KBM-7 (cell line): ENCODE data around the gene MGAT5B.
"Not testable (repeated sequence)": the region's sequence is repeated elsewhere in the genome, so short reads cannot be mapped to it uniquely, and the experiment has no call there.

Experiments
- DNase-seq: peaks from one replicate; pipeline ENCODE4 v3.0.0-alpha.2; 2015
- in situ Hi-C: fragments of 300-500 bp; cut with MboI; formaldehyde crosslinking; loops from 2 replicates; pipeline ENCODE4 v1.14.3; 2020; ENCODE audit warnings: low sequenced_read_pairs, low pct_unique_long_range_greater_than_20kb, mixed read lengths

MGAT5B gene

GRCh38 chr17:76845541-76846017 is 22.6 kb upstream of the MGAT5B start:
- DNase-seq, result no peak
- in situ Hi-C loops, result no loop called here

- in situ Hi-C loops, result no loop called here
- no peak for DNase-seq
Measured at GRCh38 chr17:76847031-76847430, 21.2 kb upstream of the MGAT5B start.

- in situ Hi-C loops, result no loop called here
- DNase-seq, result no peak
Measured at GRCh38 chr17:76848670-76849069, 19.5 kb upstream of the MGAT5B start.

DNA sequence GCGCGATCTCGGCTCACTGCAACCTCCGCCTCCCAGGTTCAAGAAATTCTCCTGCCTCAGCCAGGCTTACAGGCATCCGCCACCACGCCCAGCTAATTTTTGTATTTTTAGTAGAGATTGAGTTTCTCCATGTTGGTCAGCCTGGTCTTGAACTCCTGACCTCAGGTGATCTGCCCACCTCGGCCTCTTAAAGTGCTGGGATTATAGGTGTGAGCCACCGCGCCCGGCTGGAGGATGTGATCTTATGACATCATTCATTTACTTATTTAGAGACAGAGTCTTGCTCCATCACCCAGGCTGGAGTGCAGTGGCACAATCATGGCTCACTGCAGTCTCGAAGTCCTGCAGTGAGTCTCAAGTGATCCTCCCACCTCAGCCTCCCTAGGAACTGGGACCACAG is 19.0 kb upstream of the MGAT5B start:
- in situ Hi-C loops, DNase-seq: not testable (repeated sequence)

GRCh38 chr17:76852843-76853242 is 15.4 kb upstream of the MGAT5B start:
- in situ Hi-C loops, result loop anchor here (25.0 kb wide), 1 partner anchor 409 kb away; no protein-coding TSS in a partner anchor
- no peak for DNase-seq

DNA sequence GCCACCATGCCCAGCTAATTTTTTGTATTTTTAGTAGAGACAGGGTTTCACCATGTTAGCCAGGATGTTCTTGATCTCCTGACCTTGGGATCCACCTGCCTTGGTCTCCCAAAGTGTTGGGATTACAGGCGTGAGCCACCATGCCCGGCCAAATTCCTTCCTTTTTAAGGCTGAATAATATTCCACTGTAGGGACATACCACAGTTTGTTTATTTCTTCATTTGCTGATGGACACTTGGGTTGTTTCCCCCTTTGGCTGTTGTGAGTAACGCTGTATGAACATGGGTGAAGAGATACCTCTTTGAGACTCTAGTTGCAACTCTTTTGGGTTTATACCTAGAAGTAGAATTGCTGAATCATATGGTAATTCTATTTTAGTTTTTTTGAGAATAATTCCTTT is 13.1 kb upstream of the MGAT5B start:
- DNase-seq, result no peak
- in situ Hi-C loops, result loop anchor here (25.0 kb wide), 1 partner anchor 407 kb away; no protein-coding TSS in a partner anchor

- in situ Hi-C loops, result loop anchor here (25.0 kb wide), 1 partner anchor 400 kb away; no protein-coding TSS in a partner anchor
- no peak for DNase-seq
Measured at GRCh38 chr17:76862079-76862478, 6.1 kb upstream of the MGAT5B start.

DNA sequence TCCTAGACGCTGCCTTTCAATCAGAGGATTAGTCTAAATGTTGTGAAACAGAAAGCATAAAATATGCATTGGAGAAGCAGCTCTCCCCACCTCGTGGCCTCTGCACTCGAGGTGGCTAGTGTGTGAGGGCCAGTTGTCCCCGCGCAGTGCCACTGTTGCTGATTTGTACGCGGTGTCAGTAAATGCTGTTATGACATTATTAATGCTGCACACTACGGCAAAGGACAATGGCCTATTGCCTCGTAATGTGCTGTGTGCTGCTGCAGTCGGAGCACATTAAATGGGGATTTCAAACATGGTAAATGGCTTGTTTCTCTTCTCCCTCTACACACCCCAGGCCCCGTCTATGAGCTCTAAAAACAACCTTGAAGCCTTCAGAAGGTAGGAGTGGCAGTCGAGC is 5.7 kb upstream of the MGAT5B start:
- in situ Hi-C loops, result loop anchor here (25.0 kb wide), 1 partner anchor 400 kb away; no protein-coding TSS in a partner anchor
- DNase-seq, result no peak

- no peak for DNase-seq
- in situ Hi-C loops, result loop anchor here (25.0 kb wide), 1 partner anchor 398 kb away; no protein-coding TSS in a partner anchor
Measured at GRCh38 chr17:76864024-76864423, 4.2 kb upstream of the MGAT5B start.

DNA sequence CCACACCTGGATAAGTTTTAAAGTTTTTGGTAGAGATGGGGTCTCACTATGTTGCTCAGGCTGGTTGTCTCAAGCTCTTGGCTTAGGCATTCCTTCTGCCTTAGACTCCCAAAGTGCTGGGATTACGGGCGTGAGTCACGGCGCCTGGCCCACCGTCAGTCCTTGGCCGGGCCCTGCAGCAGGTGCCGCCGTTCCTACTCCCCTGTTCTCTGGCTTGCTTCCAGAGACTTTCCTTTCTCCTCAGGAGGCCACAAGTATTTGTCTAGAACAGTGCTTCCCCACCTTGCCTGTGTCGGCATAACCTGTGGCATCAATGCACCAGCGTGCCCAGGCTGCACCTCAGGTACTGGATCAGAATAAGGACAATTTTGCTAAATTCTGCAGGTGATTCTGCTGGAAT is 3.0 kb upstream of the MGAT5B start:
- no peak for DNase-seq
- in situ Hi-C loops, result loop anchor here (25.0 kb wide), 1 partner anchor 397 kb away; no protein-coding TSS in a partner anchor

GRCh38 chr17:76866203-76866602 is 2.0 kb upstream of the MGAT5B start:
- DNase-seq, result no peak
- in situ Hi-C loops, result loop anchor here (25.0 kb wide), 1 partner anchor 396 kb away; no protein-coding TSS in a partner anchor

- in situ Hi-C loops, result loop anchor here (25.0 kb wide), 1 partner anchor 395 kb away; no protein-coding TSS in a partner anchor
- no peak for DNase-seq
Measured at GRCh38 chr17:76866774-76867577, 1.2 kb upstream of the MGAT5B start.

GRCh38 chr17:76867578-76868175 is 527 bp upstream of the MGAT5B start:
- DNase-seq, result no peak
- in situ Hi-C loops, result loop anchor here (25.0 kb wide), 1 partner anchor 395 kb away; no protein-coding TSS in a partner anchor

GRCh38 chr17:76868669-76869495 is 678 bp downstream of the MGAT5B start:
- DNase-seq, result no peak
- in situ Hi-C loops, result loop anchor here (25.0 kb wide), 1 partner anchor 393 kb away; no protein-coding TSS in a partner anchor

GRCh38 chr17:76869496-76870376 is 1.5 kb downstream of the MGAT5B start:
- DNase-seq, result no peak
- in situ Hi-C loops, result loop anchor here (25.0 kb wide), 1 partner anchor 393 kb away; no protein-coding TSS in a partner anchor

GRCh38 chr17:76870377-76870714 is 2.1 kb downstream of the MGAT5B start:
- in situ Hi-C loops, result loop anchor here (25.0 kb wide), 1 partner anchor 392 kb away; no protein-coding TSS in a partner anchor
- DNase-seq, result no peak

- in situ Hi-C loops, result loop anchor here (25.0 kb wide), 1 partner anchor 391 kb away; no protein-coding TSS in a partner anchor
- no peak for DNase-seq
Measured at GRCh38 chr17:76871668-76872067, 3.5 kb downstream of the MGAT5B start.
